Lower leg skin (tissue), 4 donors: ENCODE results near the gene PAX5. TPM values are rescaled to one million over a fixed set of nuclear protein-coding genes. Genes with fewer than 3 reads are reported as not detected.

ENCODE experiments used
- DNase-seq, 2 donors: peaks; one replicate each; pipeline ENCODE4 v3.0.0-alpha.2; 2019; ENCODE audit warnings: low spot score in 2 of 2
- H3K4me3 ChIP-seq: fragments of 200-600 bp; sonication (generic); 2 replicates; pipeline ENCODE4 v1.5.1; 2017; ENCODE audit warnings: mild to moderate bottlenecking, low read depth; ENCODE audit not compliant: poor library complexity, severe bottlenecking
- POLR2A ChIP-seq, 2 donors: fragments of 450-650 bp; IDR thresholded peaks; one replicate each; pipeline ENCODE4 v1.6.1; 2016 to 2017; ENCODE audit warnings: antibody characterized with exemption in 2 of 2, mild to moderate bottlenecking in 1 of 2, moderate library complexity in 1 of 2
- WGBS, 2 donors: methylation state at CpG; one replicate each; pipeline ENCODE4 v1.1.5; 2018; 5-methylcytosine and 5-hydroxymethylcytosine counted together
- intact Hi-C: fragments of 100-400 bp; cut with DNase I; formaldehyde crosslinking; loops from one replicate; pipeline ENCODE4 v1.15.0; 2023; ENCODE audit warnings: low total_unique reads
- total RNA-seq, 4 donors: library from RNA; depleted of rRNA; stranded (reverse); fragments of >200 nt; gene quantifications; one replicate each; pipeline ENCODE4 v1.1.0, GENCODE V29; 2016
- TF ChIP-seq, protein P1 (sequence below), 3 donors: fragments of 450-650 bp; IDR thresholded peaks; one replicate each; pipeline ENCODE4 v1.5.1; 2016; ENCODE audit warnings: antibody characterized with exemption in 3 of 3, mild to moderate bottlenecking in 3 of 3, moderate library complexity in 2 of 3

PAX5 gene
- total RNA-seq, 4 donors from 2014 or later: 0.02 to 0.08 (median 0.03) TPM; not detected in 1

DNA sequence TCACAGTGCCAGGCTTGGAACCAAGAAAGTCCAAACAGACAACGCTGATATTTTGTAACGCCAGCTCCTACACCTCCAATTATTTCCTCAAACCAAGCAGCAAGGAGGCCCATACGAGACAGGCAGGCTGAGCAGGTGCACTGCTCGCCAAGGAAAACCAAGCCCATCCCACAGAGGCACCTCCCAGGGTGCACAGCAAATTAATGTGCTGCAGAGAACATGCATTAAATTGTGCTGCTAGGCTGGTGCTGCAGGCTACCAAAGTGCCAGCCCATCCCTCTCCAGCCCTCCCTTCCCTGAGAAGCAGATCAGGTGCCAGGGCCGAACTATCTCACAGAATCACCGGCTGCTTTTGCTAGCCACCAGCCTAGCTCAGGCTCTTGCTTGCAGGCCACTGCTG, 137.8 kb downstream of the PAX5 start:
- TF ChIP-seq, protein P1, sequence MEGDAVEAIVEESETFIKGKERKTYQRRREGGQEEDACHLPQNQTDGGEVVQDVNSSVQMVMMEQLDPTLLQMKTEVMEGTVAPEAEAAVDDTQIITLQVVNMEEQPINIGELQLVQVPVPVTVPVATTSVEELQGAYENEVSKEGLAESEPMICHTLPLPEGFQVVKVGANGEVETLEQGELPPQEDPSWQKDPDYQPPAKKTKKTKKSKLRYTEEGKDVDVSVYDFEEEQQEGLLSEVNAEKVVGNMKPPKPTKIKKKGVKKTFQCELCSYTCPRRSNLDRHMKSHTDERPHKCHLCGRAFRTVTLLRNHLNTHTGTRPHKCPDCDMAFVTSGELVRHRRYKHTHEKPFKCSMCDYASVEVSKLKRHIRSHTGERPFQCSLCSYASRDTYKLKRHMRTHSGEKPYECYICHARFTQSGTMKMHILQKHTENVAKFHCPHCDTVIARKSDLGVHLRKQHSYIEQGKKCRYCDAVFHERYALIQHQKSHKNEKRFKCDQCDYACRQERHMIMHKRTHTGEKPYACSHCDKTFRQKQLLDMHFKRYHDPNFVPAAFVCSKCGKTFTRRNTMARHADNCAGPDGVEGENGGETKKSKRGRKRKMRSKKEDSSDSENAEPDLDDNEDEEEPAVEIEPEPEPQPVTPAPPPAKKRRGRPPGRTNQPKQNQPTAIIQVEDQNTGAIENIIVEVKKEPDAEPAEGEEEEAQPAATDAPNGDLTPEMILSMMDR (IDR thresholded peaks at IDR 0.05): no peak
- no peak for TF ChIP-seq POLR2A (IDR thresholded peaks at IDR 0.05)
- intact Hi-C loops: no loop called here
- 60 to 63% methylated on average over 6 of the region's 6 CpGs for WGBS, 2 donors
- DNase-seq: peak in 1 of 2 donors; percentile 78
- H3K4me3 ChIP-seq: no peak overlapping the region

DNA sequence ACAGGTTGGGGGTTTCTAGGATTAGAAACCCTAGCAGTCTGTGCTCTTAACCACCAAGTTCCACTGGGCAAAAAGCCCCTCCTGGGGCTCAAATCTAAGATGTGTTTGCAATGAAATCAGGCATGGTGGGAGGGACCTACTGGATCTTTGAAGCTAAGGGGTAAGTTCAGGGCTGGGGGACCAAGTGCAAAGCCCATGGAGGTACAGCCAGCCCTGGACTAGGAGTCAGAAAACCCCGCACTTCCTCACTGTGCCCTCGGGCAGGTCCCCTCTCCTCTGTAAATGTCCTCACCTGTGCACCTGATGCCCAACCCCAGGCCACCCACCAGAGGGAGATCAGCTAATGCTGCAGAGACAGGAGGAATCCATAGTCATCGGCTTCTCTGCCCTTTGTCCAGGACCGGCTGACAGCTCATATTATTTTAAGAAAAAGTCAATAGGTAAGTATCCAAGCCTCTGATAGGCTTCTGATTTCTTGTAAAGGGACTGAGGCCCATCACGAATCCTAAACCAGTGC, 138.3 kb downstream of the PAX5 start:
- no peak overlapping the region for H3K4me3 ChIP-seq
- WGBS, 2 donors: 60 to 69% methylated on average over 5 of the region's 5 CpGs
- peak in 1 of 2 donors; percentile 63 for DNase-seq
- TF ChIP-seq, protein P1 (IDR thresholded peaks at IDR 0.05): no peak
- TF ChIP-seq POLR2A (IDR thresholded peaks at IDR 0.05): no peak
- intact Hi-C loops: no loop called here

DNA sequence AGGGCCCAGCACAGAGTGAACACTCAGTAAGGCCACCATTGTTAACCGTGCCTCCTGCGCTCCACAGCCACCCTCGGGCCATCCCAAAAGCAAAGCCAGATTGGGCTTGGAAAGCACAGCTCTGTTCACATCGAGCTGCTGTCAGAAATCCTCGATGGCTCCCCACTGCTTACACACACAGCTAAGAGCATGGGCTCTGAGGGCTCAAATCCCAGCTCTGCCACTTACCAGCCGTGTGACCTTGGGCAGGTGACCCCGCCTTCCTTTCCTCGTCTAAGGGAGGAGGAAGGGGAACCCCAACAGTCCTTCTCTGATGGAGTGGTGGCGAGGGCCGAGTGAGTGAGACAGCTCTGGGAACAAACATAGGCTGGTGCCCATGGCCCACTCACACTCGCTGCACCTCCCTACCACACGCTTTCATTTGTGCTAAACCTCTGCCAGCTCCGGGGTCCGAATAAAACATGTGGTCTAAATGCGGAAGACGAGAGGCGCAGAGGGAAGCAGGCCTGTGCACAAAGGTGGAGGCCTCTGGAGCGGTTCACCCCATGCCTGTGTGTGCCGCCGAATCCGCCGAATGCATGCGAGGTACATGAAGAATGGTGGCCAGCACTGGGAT, 139.3 kb downstream of the PAX5 start:
- H3K4me3 ChIP-seq: no peak overlapping the region
- peak in 1 of 2 donors; percentile 73 for DNase-seq
- TF ChIP-seq, protein P1 (IDR thresholded peaks at IDR 0.05): no peak
- no peak for TF ChIP-seq POLR2A (IDR thresholded peaks at IDR 0.05)
- 89 to 92% methylated on average over 23 of the region's 23 CpGs for WGBS, 2 donors
- intact Hi-C loops: no loop called here

DNA sequence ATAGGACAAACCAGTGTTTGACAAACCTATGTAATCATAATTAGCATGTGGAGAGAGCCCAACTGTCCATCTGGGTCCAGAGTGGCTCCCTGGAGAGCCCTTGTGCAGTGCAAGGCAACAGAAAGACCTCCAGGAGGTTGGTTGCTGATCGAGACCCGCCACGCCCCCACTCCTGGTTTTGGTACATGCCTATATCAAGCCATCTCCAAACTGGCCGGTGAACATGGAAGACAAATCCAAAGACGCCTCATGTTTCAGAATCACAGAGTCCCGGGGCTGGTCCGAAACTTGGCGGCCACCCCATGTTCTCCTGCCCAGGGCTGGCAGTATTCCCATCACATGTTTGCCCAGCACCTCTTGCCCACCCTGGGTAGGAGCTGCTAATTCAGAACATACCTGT, 140.2 kb downstream of the PAX5 start:
- 80% methylated on average over 8 of the region's 8 CpGs for WGBS, 2 donors
- no peak overlapping the region for H3K4me3 ChIP-seq
- intact Hi-C loops: no loop called here
- peak in 1 of 2 donors; percentile 82 for DNase-seq
- TF ChIP-seq POLR2A (IDR thresholded peaks at IDR 0.05): no peak
- TF ChIP-seq, protein P1 (IDR thresholded peaks at IDR 0.05): no peak

DNA sequence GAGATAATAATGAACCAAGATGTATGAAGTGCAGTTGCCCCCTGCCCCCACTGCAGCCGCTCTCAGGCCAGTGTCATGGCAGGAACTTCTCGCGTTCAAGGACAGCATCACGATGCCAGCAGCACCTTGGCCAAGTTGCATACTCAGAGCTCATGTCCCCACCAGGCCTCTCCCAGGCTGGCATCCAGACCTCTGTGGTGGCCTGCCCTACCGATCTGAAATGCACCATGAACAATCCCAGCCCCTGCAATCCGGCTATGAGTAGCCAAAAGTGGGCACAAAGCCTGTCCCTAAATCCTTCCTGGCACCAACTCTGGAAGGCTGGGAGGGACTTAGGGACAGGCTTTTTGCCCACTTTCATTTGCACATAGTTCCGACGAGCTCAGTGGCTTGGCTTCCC, 140.9 kb downstream of the PAX5 start:
- no peak for DNase-seq
- 76 to 81% methylated on average over 8 of the region's 8 CpGs for WGBS, 2 donors
- TF ChIP-seq, protein P1 (IDR thresholded peaks at IDR 0.05): no peak
- TF ChIP-seq POLR2A (IDR thresholded peaks at IDR 0.05): no peak
- H3K4me3 ChIP-seq: no peak overlapping the region
- intact Hi-C loops: no loop called here

DNA sequence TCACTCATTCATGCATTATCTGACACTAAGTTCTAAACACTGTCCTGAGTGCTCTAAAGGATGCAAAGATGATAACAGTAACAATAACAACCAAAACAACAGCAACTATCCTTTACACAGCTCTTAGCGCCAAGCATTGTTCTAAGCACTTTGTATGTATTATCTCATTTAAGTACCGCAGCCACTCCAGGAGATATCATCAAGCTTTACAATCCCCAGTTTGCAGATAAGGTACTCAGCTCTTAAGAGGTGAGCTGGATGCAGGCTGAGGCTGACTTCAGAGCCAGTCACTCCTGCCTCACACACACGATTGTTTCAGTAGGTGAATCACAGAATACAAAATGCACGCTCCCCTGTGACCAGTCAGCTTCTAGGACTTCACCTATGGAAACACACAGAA, 141.8 kb downstream of the PAX5 start:
- H3K4me3 ChIP-seq: no peak overlapping the region
- intact Hi-C loops: no loop called here
- TF ChIP-seq, protein P1 (IDR thresholded peaks at IDR 0.05): no peak
- no peak for TF ChIP-seq POLR2A (IDR thresholded peaks at IDR 0.05)
- 77 to 84% methylated on average over 4 of the region's 4 CpGs for WGBS, 2 donors
- no peak for DNase-seq
